OCI-LY3 (cell line): ENCODE results near the gene TIMELESS.
"Not testable (repeated sequence)": the region's sequence is repeated elsewhere in the genome, so short reads cannot be mapped to it uniquely, and the experiment has no call there.

Experiments used
- H2AFZ ChIP-seq: fragments of 200-600, 300-600 bp; shearing (Covaris generic); 2 replicates; pipeline ENCODE4 v1.6.0; 2014; ENCODE audit warnings: antibody characterized with exemption, low read depth, low read length
- H3K27ac ChIP-seq: fragments of 200-600, 300-600 bp; sonication (generic); 2 replicates; pipeline ENCODE4 v1.5.1; 2014; ENCODE audit warnings: mild to moderate bottlenecking, low read length, moderate library complexity, mixed read lengths
- H3K27me3 ChIP-seq: fragments of 200-600, 300-600 bp; sonication (generic); 2 replicates; pipeline ENCODE4 v1.6.1; 2014; ENCODE audit warnings: low read depth, low read length, mixed read lengths
- H3K36me3 ChIP-seq: fragments of 200-600, 300-600 bp; sonication (generic); replicated peaks from 2 replicates; pipeline ENCODE3; 2014; ENCODE audit warnings: low read depth, low read length, mixed read lengths
- H3K4me1 ChIP-seq: fragments of 300-600, 200-600 bp; sonication (generic); 2 replicates; pipeline ENCODE4 v1.6.1; 2014; ENCODE audit warnings: low read length, mixed read lengths
- H3K4me2 ChIP-seq: fragments of 200-600, 300-600 bp; sonication (generic); 2 replicates; pipeline ENCODE4 v1.6.1; 2014; ENCODE audit warnings: low read length, mixed read lengths
- H3K4me3 ChIP-seq: fragments of 300-600, 200-600 bp; sonication (generic); 2 replicates; pipeline ENCODE4 v1.5.1; 2014; ENCODE audit warnings: antibody characterized with exemption, mild to moderate bottlenecking, low read length, moderate library complexity
- H3K79me2 ChIP-seq: fragments of 300-600, 200-600 bp; shearing (Covaris generic); 2 replicates; pipeline ENCODE4 v1.6.1; 2014; ENCODE audit warnings: mild to moderate bottlenecking, low read length, mixed read lengths
- H3K9ac ChIP-seq: fragments of 300-600, 200-600 bp; shearing (Covaris generic); 2 replicates; pipeline ENCODE4 v1.6.0; 2014; ENCODE audit warnings: mild to moderate bottlenecking, low read length, moderate library complexity
- H3K9me3 ChIP-seq: fragments of 200-600, 300-600 bp; shearing (Covaris generic); 2 replicates; pipeline ENCODE4 v1.6.1; 2014; ENCODE audit warnings: low read length, mixed read lengths; ENCODE audit not compliant: insufficient read depth
- H4K20me1 ChIP-seq: fragments of 200-600, 300-600 bp; sonication (generic); 2 replicates; pipeline ENCODE4 v1.6.1; 2016; ENCODE audit warnings: low read length, mixed read lengths; ENCODE audit not compliant: insufficient read depth
- EZH2phosphoT487 ChIP-seq: fragments of 200-600 bp; shearing (Covaris generic); IDR thresholded peaks from 2 replicates; pipeline ENCODE4 v1.6.1; 2018; ENCODE audit warnings: antibody characterized with exemption, mixed run types, low read depth
- TF ChIP-seq, protein P1 (sequence below): fragments of 200-600, 300-600 bp; sonication (generic); IDR thresholded peaks from 2 replicates; pipeline ENCODE4 v1.5.1; 2014; ENCODE audit warnings: antibody characterized with exemption, low read length, low read depth

The TIMELESS gene, protein sequence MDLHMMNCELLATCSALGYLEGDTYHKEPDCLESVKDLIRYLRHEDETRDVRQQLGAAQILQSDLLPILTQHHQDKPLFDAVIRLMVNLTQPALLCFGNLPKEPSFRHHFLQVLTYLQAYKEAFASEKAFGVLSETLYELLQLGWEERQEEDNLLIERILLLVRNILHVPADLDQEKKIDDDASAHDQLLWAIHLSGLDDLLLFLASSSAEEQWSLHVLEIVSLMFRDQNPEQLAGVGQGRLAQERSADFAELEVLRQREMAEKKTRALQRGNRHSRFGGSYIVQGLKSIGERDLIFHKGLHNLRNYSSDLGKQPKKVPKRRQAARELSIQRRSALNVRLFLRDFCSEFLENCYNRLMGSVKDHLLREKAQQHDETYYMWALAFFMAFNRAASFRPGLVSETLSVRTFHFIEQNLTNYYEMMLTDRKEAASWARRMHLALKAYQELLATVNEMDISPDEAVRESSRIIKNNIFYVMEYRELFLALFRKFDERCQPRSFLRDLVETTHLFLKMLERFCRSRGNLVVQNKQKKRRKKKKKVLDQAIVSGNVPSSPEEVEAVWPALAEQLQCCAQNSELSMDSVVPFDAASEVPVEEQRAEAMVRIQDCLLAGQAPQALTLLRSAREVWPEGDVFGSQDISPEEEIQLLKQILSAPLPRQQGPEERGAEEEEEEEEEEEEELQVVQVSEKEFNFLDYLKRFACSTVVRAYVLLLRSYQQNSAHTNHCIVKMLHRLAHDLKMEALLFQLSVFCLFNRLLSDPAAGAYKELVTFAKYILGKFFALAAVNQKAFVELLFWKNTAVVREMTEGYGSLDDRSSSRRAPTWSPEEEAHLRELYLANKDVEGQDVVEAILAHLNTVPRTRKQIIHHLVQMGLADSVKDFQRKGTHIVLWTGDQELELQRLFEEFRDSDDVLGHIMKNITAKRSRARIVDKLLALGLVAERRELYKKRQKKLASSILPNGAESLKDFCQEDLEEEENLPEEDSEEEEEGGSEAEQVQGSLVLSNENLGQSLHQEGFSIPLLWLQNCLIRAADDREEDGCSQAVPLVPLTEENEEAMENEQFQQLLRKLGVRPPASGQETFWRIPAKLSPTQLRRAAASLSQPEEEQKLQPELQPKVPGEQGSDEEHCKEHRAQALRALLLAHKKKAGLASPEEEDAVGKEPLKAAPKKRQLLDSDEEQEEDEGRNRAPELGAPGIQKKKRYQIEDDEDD

DNA sequence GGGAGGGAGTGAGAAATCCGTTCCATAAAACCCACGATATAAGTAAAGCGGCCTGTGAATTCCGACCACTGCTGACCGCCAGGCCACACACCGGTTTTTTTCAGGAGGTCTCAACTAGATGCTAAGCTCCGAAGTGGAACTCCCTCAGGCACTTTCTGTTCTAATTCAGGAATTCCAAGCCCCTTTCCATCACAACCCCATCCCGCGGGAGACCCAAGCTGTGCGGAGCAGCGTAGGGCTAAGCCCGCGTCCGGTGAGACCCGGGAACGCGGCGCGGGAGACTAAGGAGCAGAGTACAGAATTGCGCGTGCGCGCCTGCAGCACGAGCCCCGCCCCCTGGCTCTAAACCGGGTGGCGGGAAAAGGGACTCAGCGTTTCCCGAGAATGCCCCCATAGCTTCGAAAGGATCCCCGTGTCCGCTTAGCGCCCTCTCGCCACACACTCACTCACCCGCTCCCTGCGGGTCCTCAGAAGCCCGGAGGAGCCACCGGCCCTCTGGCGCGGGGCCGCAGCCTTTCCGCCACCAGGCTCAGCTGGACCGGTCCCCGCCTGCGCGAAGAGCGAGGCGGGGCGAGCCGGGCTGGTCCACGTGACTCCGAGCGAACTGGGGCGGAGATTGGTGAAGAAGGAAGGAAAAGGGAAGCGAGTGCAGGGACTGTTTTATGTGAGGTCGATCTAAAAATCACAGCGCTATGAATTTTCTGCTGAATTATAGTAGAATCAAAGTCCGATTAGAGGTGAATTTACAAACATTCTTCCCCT is at the start of gene TIMELESS:
TIMELESS (minus strand) TSS at position 567 of the 762 bp plus-strand sequence. CDS start 15,256 bp downstream, outside the sequence.
- Histone ChIP-seq H2AFZ (peak within 1 kb of the TSS; percentile 79), H3K27me3 (no peaks in the 10 kb centered on the region), H3K4me1 (peaks cover 10% of the 10 kb centered on the region), H3K36me3 (peaks cover 7% of the 10 kb centered on the region), H3K79me2 (peaks cover 29% of the 10 kb centered on the region), H3K4me2 (peak within 1 kb of the TSS; percentile 89), H3K4me3 (peak within 1 kb of the TSS; percentile 94), H3K9ac (peak within 1 kb of the TSS; percentile 93), H4K20me1 (no peaks in the 10 kb centered on the region), H3K9me3 (no peaks in the 10 kb centered on the region), H3K27ac (peak within 1 kb of the TSS; percentile 85)
- TF ChIP-seq, protein P1, sequence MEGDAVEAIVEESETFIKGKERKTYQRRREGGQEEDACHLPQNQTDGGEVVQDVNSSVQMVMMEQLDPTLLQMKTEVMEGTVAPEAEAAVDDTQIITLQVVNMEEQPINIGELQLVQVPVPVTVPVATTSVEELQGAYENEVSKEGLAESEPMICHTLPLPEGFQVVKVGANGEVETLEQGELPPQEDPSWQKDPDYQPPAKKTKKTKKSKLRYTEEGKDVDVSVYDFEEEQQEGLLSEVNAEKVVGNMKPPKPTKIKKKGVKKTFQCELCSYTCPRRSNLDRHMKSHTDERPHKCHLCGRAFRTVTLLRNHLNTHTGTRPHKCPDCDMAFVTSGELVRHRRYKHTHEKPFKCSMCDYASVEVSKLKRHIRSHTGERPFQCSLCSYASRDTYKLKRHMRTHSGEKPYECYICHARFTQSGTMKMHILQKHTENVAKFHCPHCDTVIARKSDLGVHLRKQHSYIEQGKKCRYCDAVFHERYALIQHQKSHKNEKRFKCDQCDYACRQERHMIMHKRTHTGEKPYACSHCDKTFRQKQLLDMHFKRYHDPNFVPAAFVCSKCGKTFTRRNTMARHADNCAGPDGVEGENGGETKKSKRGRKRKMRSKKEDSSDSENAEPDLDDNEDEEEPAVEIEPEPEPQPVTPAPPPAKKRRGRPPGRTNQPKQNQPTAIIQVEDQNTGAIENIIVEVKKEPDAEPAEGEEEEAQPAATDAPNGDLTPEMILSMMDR, result no peak
- no peak for TF ChIP-seq EZH2phosphoT487

DNA sequence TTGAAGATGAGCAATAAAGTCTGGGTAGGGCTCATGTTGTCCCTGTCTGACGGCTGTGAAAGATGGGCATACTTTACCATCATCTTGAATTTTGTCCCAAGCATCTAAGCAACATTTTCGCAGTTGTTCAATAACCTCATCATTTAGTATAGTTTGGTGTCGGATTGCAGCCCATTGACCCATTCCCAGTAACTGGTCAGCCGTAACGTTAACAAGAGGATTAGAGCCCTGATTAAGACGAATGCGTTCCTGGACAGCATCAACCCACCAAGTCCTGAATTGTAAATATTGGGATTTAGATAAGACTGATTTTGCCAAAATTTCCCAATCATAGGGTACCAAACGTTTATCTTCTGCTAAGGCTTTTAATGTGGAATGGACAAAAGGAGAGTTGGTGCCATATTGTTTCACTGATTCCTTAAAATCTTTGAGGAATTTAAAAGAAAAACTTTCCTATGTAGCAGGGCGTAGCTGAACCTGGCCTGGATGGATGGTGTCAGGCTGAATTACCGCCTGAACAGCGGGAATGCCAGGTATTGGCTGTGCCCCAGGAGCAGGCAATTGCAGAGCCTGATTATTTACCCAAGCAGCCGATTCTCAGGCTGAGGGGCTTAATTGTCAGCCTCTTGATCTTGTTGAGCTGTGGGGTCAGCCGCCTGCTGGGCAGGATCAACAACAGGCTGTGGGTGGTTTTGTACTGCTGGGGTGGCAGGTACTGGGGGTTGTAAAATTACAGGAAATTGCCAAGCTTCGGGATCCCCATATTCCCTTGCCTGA is 49.1 kb upstream of the TIMELESS start:
- H3K79me2 ChIP-seq, H3K4me1 ChIP-seq, H3K4me3 ChIP-seq, H3K27me3 ChIP-seq, H3K4me2 ChIP-seq, H3K9me3 ChIP-seq, H3K27ac ChIP-seq, H3K9ac ChIP-seq, H2AFZ ChIP-seq, H4K20me1 ChIP-seq, H3K36me3 ChIP-seq: not testable (repeated sequence)

DNA sequence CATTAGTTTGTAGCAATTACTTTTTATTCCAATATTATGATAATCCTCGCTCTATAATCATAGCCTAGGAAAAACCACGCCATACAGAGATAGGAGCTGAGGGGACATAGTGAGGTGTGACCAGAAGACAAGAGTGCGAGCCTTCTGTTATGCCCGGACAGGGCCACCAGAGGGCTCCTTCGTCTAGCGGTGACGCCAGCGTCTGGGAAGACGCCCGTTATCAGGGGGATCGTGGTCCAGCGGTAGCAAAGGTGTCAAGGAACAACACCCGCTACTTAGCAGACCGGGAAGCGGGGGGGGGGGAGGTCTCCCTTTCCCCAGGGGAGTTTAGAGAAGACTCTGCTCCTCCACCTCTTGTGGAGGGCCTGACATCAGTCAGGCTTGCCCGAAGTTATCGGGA is 47.5 kb upstream of the TIMELESS start:
- not testable (repeated sequence) for H3K9me3 ChIP-seq, H2AFZ ChIP-seq, H3K9ac ChIP-seq, H3K79me2 ChIP-seq, H3K36me3 ChIP-seq, H3K27me3 ChIP-seq, H3K27ac ChIP-seq, H4K20me1 ChIP-seq, H3K4me1 ChIP-seq
- Histone ChIP-seq H3K4me3 (peak overlapping the region; percentile 50; the same call in 1 of the 2 replicates), H3K4me2 (peak overlapping the region; percentile 45)
- TF ChIP-seq, protein P1, result peak; percentile 23; the same call in 1 of the 2 replicates

DNA sequence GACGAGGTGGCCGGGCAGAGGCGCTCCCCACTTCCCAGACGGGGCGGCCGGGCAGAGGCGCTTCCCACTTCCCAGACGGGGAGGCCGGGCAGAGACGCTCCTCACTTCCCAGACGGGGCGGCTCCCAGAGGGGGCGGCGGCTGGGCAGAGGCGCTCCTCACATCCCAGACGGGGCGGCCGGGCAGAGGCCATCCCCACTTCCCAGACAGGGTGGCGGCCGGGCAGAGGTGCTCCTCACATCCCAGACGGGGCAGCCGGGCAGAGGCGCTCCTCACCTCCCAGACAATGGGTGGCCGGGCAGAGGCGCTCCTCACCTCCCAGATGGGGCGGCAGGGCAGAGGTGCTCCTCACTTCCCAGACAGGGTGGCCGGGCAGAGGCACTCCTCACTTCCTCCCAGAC is 45.3 kb upstream of the TIMELESS start:
- H3K9ac ChIP-seq, H4K20me1 ChIP-seq, H3K4me2 ChIP-seq, H3K4me3 ChIP-seq, H3K9me3 ChIP-seq, H3K27ac ChIP-seq, H3K36me3 ChIP-seq, H3K27me3 ChIP-seq, H3K4me1 ChIP-seq, H2AFZ ChIP-seq, H3K79me2 ChIP-seq: not testable (repeated sequence)

DNA sequence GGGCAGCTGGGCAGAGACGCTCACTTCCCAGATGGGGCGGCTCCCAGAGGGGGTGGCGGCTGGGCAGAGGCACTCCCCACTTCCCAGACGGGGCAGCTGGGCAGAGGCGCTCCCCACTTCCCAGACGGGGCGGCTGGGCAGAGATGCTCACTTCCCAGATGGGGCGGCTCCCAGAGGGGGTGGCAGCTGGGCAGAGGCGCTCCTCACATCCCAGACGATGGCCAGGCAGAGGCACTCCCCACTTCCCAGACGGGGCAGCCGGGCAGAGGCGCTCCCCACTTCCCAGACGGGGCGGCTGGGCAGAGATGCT is 44.8 kb upstream of the TIMELESS start:
- H3K27me3 ChIP-seq, H3K4me2 ChIP-seq, H4K20me1 ChIP-seq, H3K9me3 ChIP-seq, H3K27ac ChIP-seq, H3K9ac ChIP-seq, H2AFZ ChIP-seq, H3K4me3 ChIP-seq, H3K36me3 ChIP-seq, H3K79me2 ChIP-seq, H3K4me1 ChIP-seq: not testable (repeated sequence)

DNA sequence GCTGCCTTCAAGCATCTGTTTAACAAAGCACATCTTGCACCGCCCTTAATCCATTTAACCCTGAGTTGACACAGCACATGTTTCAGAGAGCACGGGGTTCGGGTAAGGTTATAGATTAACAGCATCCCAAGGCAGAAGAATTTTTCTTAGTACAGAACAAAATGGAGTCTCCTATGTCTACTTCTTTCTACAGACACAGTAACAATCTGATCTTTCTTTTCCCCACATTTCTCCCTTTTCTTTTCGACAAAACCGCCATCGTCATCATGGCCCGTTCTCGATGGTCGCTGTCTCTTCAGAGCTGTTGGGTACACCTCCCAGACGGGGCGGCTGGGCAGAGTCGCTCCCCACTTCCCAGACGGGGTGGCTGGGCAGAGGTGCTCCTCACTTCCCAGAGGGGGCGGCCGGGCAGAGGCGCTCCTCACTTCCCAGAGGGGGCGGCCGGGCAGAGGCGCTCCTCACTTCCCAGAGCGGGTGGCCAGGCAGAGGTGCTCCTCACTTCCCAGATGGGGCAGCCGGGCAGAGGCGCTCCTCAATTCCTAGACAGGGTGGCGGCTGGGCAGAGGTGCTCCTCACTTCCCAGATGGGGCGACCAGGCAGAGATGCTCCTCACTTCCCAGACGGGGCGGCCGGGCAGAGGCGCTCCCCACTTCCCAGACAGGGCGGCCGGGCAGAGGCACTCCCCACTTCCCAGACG is 44.3 kb upstream of the TIMELESS start:
- H3K4me2 ChIP-seq, H3K27me3 ChIP-seq, H2AFZ ChIP-seq, H4K20me1 ChIP-seq, H3K4me3 ChIP-seq, H3K9me3 ChIP-seq, H3K9ac ChIP-seq, H3K79me2 ChIP-seq, H3K36me3 ChIP-seq, H3K4me1 ChIP-seq, H3K27ac ChIP-seq: not testable (repeated sequence)
